GM21786 (cell line): ENCODE measurements around the gene MTF2.

ENCODE experiments used
- ATAC-seq: cut with Tn5 transposase; IDR thresholded peaks from one replicate; pipeline ENCODE4 v1.9.1; 2021; ENCODE audit not compliant: unreplicated experiment

Gene MTF2

DNA sequence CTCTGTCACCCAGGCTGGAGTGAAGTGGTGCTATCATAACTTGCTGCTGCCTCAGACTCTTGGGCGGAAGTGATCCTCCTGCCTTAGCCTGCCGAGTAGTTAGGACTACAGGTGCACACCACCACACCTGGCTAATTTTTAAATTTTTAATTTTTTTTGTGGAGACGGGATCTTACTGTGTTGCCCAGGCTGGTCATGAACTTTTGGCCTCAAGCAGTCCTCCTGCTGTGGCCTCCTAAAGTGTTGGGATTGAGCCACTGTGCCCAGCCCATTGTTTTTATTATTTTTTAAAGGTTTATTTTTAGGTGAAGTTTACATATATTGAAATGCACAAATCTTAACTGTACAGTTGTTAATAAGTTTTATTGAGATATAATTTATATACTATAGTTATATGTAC is 3.2 kb downstream of the MTF2 start:
- no peak for ATAC-seq

DNA sequence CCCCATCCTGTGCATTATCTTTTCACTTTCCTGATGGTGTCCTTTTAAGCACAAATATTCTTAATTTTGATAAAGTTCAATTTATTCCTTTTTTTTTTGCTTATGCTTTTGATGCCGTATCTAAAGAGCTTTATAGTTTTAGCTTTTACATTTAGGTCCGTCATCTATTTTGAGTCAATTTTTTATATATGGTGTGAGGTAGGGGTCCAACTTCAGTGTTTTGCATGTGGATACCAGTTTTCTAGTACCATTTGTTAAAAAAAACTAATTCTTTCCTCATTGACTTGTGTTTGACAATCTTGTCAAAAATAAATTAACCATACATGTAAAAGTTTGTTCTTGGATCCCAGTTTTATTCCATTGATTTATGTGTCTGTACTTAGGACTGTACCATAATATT is 4.9 kb downstream of the MTF2 start:
- ATAC-seq = no peak

DNA sequence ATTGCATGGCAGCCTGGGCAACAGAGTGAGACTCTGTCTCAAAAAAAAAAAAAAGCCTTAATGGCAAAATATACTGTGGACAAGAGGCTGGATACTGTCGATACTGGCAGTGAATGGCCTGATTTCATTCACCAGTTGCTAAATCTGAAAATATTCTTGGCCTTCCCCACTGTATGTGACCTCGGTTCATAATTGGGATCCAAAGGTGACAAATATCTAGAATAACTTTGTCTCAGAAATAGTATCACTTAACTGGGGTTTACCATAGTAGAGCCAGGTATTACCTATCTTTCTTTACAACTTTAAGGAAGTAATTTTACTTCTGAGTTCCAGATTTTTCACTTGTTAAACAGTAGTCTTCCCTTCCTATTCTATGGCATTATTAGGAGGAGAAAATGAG is 8.4 kb downstream of the MTF2 start:
- ATAC-seq = no peak

DNA sequence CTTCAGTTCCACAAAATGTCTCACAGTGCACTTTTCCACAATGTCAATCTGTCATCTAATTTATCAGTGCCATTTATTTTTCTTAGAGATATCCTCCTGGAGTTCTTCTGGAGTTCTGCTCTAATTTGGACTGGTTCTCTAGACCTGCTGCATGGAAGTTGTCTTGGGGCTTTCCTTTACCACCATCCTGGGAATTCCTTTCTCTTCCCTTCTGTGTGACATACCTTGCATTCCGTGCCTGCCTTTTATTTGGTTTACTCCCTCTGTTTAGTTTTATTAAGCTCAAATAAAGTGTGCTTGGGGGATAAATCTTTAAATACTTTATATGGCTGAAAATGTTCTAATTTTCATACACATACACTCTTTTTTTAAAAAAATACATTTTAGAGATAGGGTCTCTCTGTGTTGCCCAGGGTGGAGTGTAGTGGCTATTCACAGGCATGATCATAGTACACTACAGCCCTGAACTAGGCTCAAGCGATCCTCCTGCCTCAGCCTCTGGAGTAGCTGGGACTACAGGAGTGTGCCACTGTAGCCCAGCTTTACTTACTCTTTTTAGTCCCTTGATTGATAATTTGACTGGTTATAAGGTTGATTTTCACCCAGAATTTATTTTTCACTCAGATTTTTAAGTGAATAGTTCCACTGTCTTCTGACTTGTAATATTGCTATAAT is 14.4 kb downstream of the MTF2 start:
- ATAC-seq = no peak

DNA sequence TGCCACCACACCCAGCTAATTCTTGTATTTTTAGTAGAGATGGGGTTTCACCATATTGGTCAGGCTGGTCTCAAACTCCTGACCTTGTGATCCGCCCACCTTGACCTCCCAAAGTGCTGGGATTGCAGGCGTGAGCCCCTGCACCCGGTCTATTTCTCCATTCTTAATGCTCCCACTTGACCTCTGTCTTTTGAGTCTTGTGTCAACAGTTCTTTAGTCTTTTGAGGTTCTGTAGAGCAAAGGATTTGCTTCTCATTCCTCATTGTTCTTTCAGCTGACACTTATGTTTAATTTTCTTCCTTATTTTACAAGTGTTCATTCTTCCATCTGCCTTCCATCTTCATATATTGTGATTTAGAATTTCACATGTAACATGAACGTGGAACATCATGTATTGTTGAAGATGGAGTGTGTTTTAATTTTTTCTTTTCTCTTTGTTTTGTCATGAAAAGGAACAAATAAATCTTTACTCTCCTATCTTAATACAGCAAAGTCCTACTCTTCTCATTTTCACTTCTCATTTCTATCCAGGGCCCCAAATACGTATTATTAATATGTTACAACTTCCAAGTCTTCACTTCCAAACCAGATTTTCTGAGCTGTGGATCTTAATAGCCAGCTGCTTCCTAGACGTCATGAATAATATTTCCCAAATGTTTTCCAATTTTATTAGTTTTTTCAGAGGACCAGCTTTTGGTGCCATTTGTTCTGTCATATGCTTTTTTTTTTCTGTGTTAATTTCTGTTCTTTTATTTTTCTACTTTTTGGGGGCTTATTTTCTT is 16.9 kb downstream of the MTF2 start:
- ATAC-seq = no peak

DNA sequence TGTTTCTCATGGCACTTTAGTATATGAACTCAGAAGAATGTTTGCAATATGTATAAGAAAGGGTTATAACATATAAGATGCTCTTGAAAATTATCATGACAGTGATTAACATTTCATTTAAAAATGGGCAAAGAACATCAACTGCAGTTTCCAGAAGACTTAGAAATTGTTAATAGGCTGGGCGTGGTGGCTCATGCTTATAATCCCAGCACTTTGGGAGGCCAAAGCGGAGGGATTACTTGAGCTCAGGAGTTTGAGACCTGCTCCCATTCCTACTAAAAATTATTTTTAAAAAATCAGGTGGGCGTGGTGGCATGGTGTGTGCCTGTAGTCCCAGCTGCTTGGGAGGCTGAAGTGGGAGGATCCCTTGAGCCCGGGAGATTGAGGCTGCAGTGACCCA is 23.1 kb downstream of the MTF2 start:
- no peak for ATAC-seq

DNA sequence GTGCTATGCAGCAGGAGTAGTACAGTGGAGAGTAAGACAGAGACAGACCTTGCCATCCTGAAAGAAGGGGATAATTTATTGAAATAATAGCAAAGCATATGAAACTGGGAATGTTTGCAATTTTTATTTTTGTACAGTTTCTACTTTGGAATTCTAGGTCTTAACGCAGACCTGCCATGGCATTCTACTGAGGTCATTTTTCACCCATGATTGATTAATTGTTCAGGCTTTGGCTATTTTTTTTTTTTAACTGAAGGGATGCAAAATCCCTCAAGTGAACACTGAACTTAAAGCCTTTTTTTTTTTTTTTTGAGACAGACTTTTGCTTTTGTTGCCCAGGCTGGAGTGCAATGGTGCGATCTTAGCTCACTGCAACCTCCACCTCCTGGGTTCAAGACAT is 27.1 kb downstream of the MTF2 start:
- ATAC-seq = no peak

DNA sequence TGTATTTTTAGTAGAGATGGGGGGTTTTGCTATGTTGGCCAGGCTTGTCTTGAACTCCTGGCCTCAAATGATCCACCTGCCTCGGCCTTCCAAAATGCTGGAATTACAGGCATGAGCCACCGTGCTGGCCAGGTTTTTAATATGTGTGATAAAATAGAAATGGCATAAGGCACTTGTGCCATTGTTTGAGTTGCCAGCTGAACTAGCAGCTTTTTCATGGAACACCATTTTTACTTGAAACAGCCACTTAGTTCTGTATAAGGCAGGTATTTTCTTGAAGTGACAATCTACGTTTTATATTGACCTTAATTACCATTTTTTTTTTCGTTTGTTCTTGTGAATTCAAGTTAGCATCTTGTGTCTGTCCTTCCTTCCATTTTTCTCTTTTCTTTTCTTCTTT is 28.3 kb downstream of the MTF2 start:
- ATAC-seq = no peak

DNA sequence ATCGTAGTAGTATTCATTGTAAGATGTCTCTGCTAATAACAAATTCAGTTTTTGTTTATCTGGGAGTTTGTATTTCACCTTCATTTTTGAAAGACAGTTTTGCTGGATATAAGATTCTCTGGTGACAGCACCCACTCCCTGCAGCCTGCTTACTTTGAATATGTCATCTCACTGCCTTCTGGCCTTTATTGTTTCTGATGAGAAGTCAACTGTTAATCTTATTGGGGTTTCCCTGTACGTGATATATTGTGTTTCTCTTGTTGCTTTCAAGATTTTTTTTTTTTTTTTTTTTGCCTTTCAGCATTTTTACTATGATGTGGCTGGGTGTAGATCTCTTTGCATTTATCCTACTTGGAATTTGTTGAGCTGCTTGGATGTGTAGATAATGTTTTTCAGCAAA is 29.3 kb downstream of the MTF2 start:
- no peak for ATAC-seq

DNA sequence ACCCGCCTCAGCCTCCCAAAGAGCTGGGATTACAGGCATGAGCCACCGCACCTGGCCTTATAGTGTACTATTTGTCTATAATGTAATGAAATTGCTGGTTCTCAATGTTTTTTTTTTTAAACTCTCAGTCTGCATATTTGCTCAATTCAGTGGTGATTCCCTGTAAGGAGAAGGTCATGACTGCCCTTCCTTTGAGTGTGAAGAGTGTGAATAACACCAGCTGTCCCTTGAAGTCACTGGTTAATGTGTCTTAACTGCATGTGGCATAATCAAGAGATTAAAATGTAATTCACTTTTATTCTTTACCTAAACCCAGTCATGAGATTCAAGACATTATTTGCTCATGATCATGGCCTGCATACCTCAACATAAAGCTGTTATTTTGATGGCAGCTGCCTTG is 30.5 kb downstream of the MTF2 start:
- no peak for ATAC-seq

DNA sequence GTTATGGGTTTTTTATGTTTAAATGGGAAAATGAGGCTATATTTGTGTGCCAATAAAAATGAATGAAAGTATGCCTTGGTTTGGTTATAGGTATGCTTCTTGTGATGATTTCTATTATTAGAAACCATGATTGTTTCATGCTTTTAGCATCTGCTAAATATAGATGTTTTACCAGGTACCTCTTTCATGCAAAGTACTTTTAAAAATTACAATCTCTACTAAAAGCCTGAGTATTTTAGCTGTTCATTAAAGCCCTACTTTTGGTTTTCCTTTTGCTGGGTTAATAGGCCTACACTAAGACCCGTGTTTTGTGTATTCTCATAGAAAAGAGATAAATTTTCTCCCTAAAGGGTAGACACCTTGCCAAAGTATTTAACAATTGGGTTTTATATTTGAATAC is 32.0 kb downstream of the MTF2 start:
- ATAC-seq = no peak

DNA sequence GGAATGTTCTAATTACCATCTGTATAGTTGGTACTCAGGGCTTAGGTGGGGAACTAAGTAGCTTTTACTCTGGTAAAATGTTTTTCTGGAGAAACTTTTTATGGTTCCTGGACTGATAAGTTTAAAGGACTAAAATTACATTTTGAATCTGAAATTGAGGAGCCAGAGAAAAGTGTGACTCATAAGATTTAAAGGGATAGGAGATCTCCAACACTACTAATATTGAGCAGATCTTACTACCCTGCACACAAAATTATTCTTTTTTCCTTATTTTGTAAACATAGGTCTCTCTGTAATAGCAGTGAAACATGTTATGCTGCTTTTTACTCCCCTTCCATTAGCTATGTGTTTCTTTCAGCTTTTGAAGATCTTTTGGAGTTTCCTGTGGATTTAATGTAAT is 32.5 kb downstream of the MTF2 start:
- ATAC-seq = no peak

DNA sequence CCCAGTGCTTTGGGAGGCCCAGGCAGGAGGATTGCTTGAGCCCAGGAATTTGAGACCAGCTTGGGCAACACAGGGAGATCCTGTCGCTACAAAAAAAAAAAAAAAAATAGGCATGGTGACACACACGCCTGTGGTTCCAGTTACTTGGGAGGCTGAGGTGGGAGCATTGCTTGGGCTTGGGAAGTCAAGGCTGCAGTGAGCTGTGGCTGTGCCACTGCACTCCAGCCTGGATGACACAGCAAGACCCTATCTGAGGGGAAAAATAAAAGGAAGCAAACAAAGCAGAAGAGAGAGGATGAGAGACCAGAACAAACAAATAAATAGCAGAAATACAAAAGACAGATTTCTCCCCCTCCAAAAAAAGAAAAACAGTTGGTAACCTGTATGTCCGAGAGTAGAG is 34.0 kb downstream of the MTF2 start:
- ATAC-seq = no peak

DNA sequence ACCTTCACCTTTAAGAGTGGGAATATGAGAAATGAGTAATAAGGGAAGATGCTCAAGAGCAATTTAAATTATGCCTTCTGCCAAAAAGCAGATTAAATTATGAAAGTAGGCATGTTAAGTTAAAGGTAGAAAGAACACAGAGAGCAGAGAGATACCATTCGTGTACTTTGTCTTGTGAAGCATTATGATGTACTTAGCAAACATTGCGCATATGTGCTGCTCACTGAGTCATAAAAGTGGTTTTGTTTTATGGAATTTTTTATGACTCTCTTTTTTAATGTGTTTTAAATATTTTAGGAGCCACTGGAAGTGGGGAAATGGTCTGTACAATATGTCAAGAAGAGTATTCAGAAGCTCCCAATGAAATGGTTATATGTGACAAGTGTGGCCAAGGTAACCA is 35.3 kb downstream of the MTF2 start:
- ATAC-seq = no peak

DNA sequence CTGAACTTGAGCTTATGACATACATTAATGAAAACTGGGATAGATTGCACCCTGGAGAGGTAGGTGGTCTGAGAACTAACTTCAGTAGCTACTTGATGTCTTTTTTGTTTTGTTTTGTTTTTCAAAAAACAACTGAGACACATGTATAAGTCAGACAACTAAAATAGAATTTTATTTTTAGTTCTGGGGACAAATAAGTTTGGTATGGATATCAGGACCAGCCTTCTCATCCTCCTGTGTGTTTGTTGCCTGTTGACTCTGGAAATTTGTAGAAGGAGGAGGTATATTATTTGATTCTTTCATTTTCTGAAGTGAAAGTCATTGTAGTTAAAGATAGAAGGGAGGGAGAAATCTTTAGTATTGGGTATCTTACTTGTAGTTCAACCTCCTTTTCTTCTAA is 41.5 kb downstream of the MTF2 start:
- no peak for ATAC-seq

DNA sequence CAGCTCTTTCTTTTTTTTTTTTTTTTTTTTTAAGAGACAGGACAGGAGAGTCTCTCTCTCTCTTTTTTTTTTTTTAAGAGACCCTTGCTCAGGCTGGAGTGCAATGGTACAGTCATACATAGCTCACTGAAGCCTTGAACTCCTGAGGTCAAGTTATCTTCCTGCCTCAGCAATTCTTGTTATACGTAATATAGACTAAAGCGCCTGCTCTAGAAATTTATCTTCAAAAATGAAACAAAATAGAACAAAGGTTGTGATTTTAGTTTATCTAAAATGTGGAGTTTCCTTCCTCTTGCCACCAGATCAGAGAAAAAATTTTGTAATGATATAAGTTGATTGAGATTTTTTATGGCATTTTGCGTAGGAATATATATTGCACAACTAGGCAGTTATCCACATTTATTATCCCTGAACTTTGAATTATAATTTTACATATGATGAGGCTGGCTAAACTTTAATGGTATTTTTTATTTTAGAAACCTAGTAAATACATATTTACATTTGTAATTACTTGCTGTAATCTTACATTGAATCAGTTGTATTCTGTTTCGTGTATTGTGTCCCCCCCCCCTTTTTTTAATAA is 44.2 kb downstream of the MTF2 start:
- ATAC-seq = no peak

DNA sequence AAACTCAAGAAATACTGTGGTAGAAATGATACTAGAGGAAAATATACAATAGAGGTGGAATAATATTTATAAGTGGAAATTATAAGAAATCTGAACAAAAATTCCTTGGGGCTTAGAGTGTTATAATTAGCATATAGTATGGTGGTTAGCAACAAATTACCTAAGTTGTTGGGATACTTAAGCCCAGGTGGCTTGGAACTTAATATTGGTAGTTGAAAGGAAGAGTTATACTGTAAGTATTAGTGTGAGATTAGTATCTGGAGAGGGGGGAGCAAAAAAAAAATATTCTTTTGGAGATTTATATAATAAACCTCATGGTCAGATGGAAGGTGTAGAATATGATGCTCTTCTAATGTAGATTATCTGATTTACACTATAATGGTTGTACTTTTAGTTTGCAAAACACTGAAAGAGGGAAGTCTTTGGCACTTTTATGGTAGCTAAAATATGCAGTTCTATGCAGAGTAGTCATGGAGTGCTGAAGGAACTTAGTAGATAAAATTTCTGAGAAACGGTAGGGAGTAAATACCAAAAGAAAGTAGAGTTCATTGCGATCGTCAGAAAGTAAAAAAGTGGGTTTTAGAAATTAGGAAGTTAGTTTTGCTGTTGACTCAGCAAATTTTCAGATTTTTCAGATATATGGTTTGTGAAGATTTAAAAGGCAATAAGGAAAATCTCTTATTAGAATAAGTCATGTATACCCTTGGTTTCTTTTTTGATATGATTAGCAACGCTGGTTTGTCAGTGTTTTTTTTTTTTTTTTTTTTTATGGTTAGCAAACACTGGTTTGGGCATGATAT is 45.7 kb downstream of the MTF2 start:
- no peak for ATAC-seq

DNA sequence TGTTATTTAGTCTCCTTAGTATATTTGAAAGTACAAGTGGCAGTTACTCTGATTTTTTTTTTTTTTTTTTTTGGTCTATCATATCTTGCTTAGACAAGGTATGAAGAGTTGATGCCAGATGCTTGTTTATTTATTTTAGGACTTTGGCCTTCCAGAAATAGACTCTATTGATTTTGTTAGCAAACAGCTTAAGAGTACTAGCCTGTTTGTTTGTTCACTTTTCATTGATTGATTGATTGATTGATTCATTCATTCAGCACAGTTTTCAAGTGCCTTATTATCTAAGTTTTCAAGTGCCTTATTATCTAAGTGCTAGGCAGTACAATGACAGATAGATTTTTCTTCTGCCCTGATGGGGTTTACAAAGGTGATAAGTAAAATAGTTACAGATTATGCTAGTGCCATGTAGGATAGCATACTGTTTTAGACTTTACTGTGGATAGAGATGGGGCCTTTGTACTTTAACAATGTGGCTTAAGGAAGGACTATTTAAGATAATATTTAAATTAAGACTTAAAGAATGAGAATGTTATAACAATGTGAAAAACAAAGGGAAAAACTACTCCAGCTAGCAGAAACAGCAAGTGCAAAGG is 50.5 kb downstream of the MTF2 start:
- no peak for ATAC-seq

DNA sequence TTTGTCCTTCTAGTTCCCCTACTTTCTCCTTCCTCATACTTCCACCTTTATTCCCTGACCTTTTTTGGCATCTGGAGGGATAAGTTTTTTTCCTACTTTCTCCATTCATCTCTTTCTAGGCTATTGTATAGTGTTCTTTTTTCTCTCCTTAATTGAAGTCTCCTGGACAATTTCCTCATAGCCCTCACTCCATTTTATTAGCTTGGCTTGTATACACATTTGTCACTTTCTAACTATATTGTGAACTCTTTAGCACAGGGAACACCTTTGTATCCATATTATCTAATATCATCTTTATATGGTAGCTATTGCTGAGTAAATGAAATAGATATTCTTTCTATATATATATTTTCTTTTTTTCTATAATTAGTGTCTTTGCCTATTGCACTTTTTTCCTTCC is 53.6 kb downstream of the MTF2 start:
- ATAC-seq = no peak

DNA sequence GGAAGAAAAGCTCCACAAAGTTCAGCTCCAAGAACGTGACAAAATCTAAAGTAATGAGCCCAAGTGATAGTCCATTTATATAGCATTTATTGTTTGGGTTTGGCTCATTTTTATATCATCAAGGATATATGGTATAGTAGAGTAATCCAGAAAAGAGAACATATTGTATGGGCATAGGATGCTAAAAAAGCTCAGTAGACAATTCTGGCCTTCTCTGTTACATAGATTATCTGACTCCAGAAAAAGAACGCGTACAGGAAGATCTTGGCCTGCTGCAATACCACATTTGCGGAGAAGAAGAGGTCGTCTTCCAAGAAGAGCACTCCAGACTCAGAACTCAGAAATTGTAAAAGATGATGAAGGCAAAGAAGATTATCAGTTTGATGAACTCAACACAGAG is 57.4 kb downstream of the MTF2 start:
- no peak for ATAC-seq

DNA sequence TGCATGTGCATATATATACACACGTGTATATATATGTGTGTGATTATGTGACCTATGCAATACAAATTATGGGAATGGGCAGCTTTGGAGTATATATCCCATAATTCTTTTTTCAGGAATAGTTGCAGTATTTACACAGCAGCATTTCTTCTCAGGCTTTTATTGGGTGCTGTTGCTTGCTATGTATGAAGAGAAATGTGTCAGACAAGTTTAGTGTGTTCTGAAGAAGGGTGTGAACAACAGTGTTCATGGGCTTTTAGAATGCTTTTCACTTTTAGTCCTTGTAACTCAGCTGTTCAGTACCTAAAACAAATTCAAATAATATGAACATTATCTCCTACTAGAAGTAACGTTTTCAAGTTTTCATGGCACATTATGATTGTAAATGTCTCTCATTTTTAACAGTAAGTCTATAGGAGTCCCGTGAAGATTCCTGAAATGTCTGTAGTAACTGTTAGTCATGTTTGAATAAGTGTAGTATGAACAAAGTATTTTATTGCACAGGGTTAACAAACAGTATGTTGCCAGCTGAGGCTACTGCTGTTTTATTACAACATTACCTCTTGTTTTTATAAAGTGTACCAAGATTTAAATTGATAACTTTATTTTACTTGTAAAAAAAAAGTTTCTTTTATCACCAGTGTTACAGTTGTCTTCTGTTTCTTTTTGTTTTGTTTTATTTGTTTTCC is 58.7 kb downstream of the MTF2 start:
- ATAC-seq = no peak
